WTC11 (cell line): ENCODE data around the gene ZNF276.

Experiments
- ATF2 ChIP-seq: sonication (generic); formaldehyde crosslinking; IDR thresholded peaks from 2 replicates; pipeline ENCODE4 v1.8.1; 2022; ENCODE audit warnings: low read depth, missing genetic modification reagents, borderline replicate concordance
- CTCF ChIP-seq: fragments of 200-600 bp; IDR thresholded peaks from 2 replicates; pipeline ENCODE4 v1.8.0; 2022; ENCODE audit warnings: antibody characterized with exemption
- GABPB1 ChIP-seq: sonication (generic); formaldehyde crosslinking; IDR thresholded peaks from 2 replicates; pipeline ENCODE4 v1.8.1; 2023; ENCODE audit warnings: mild to moderate bottlenecking, missing genetic modification reagents
- NR1H2 ChIP-seq: sonication (generic); formaldehyde crosslinking; IDR thresholded peaks from 2 replicates; pipeline ENCODE4 v1.9.0; 2021; ENCODE audit warnings: mild to moderate bottlenecking, moderate library complexity, missing genetic modification reagents
- SOX15 ChIP-seq: fragments of 250-450 bp; sonication (Bioruptor Pico); IDR thresholded peaks from 2 replicates; pipeline ENCODE4 v1.9.0; 2021; ENCODE audit warnings: mild to moderate bottlenecking
- TEAD4 ChIP-seq: sonication (generic); formaldehyde crosslinking; IDR thresholded peaks from 2 replicates; pipeline ENCODE4 v1.8.0; 2022; ENCODE audit warnings: mild to moderate bottlenecking, missing genetic modification reagents
- TP53 ChIP-seq: sonication (generic); formaldehyde crosslinking; IDR thresholded peaks from 2 replicates; pipeline ENCODE4 v1.8.1; 2023; ENCODE audit warnings: mild to moderate bottlenecking, missing genetic modification reagents
- USF1 ChIP-seq: sonication (generic); formaldehyde crosslinking; IDR thresholded peaks from 2 replicates; pipeline ENCODE4 v1.8.0; 2022; ENCODE audit warnings: mild to moderate bottlenecking, missing genetic modification reagents

DNA sequence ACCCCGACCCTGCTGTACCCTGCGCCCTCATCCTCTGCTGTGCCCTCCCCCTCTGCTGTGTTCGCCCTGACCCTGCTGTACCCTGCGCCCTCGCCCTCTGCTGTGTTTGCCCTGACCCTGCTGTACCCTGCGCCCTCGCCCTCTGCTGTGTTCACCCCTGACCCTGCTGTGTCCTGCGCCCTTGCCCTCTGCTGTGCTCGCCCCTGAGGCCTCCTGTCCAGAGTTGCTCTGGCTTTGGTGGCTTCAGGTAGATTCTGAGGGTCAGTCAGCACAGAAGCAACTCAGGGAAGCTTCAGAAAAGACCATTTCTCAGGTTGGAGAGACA lies 11.5 kb downstream of the ZNF276 start:
- no peak for TF ChIP-seq NR1H2 (CRISPR knock-in tag)
- TF ChIP-seq CTCF, result no peak
- no peak for TF ChIP-seq TP53 (CRISPR knock-in tag)
- TF ChIP-seq TEAD4 (CRISPR knock-in tag), result no peak
- no peak for TF ChIP-seq USF1 (CRISPR knock-in tag)
- no peak for TF ChIP-seq GABPB1 (CRISPR knock-in tag)
- no peak for TF ChIP-seq ATF2 (CRISPR knock-in tag)
- TF ChIP-seq SOX15 (CRISPR knock-in tag), result no peak
